Measurements from ENCODE around the gene ADAMTS2. TPM values are rescaled to one million over a fixed set of nuclear protein-coding genes. Genes with fewer than 3 reads are reported as not detected.

Gene ADAMTS2
- total and polyA plus RNA-seq, 11 donors: 1.1 to 23.0 (median 5.5) TPM

- H3K27me3 ChIP-seq: no peaks in the 10 kb centered on the region
- intact Hi-C loops (cut with DNase I): no loop called here
- no peak for TF ChIP-seq CTCF (IDR thresholded peaks at IDR 0.05)
- TF ChIP-seq POLR2A (IDR thresholded peaks at IDR 0.05): no peak
- no peaks in the 10 kb centered on the region for H3K9me3 ChIP-seq
- H3K36me3 ChIP-seq: no peaks in the 10 kb centered on the region
- peak in 2 of 5 donors; percentile 7 to 9 for DNase-seq
- WGBS, 4 donors: 79 to 82% (median 79%) methylated on average over 5 of the region's 5 CpGs
- H3K4me3 ChIP-seq: no peak overlapping the region
- peaks cover 0 to 17% (median 0%) of the 10 kb centered on the region in 12 donors for H3K4me1 ChIP-seq
- no peak for ATAC-seq
- H3K27ac ChIP-seq: no peak overlapping the region
Measured at GRCh38 chr5:179253730-179254129, 91.5 kb downstream of the ADAMTS2 start.

GRCh38 chr5:179251276-179251969 is 93.8 kb downstream of the ADAMTS2 start:
- Histone ChIP-seq H3K27me3 (no peaks in the 10 kb centered on the region), H3K4me3 (no peak overlapping the region), H3K9me3 (peaks cover 0 to 14% (median 6%) of the 10 kb centered on the region in 12 donors), H3K36me3 (no peaks in the 10 kb centered on the region), H3K27ac (no peak overlapping the region), H3K4me1 (no peaks in the 10 kb centered on the region)
- 80 to 86% (median 84%) methylated on average over 8 of the region's 8 CpGs for WGBS, 4 donors
- DNase-seq (peak in 2 of 5 donors; percentile 1 to 11), ATAC-seq (no peak)
- intact Hi-C loops (cut with DNase I): no loop called here
- no peak for TF ChIP-seq POLR2A (IDR thresholded peaks at IDR 0.05)
- no peak for TF ChIP-seq CTCF (IDR thresholded peaks at IDR 0.05)

- DNase-seq (peak in 2 of 5 donors; percentile 6), ATAC-seq (no peak)
- 88 to 96% (median 90%) methylated on average over 12 to 13 of the region's 13 CpGs for WGBS, 4 donors
- no peaks in the 10 kb centered on the region for H3K4me1 ChIP-seq
- H3K27ac ChIP-seq: no peak overlapping the region
- no peaks in the 10 kb centered on the region for H3K27me3 ChIP-seq
- peaks cover 0 to 20% (median 11%) of the 10 kb centered on the region in 12 donors for H3K9me3 ChIP-seq
- H3K36me3 ChIP-seq: no peaks in the 10 kb centered on the region
- intact Hi-C loops (cut with DNase I): no loop called here
- TF ChIP-seq POLR2A (IDR thresholded peaks at IDR 0.05) (no peak), CTCF (IDR thresholded peaks at IDR 0.05) (no peak)
- H3K4me3 ChIP-seq: no peak overlapping the region
Measured at GRCh38 chr5:179250561-179251225, 94.6 kb downstream of the ADAMTS2 start.

- TF ChIP-seq CTCF (IDR thresholded peaks at IDR 0.05) (no peak), POLR2A (IDR thresholded peaks at IDR 0.05) (no peak)
- ATAC-seq (no peak), DNase-seq (no peak)
- WGBS, 4 donors: 94 to 99% (median 97%) methylated on average over 2 of the region's 2 CpGs
- no peaks in the 10 kb centered on the region for H3K27me3 ChIP-seq
- H3K27ac ChIP-seq: no peak overlapping the region
- H3K9me3 ChIP-seq: peaks cover 0 to 20% (median 11%) of the 10 kb centered on the region in 12 donors
- H3K36me3 ChIP-seq: no peaks in the 10 kb centered on the region
- intact Hi-C loops (cut with DNase I): no loop called here
- peaks cover 0 to 24% (median 0%) of the 10 kb centered on the region in 12 donors for H3K4me1 ChIP-seq
- H3K4me3 ChIP-seq: no peak overlapping the region
Measured at GRCh38 chr5:179246227-179246626, 99.0 kb downstream of the ADAMTS2 start.
